ENCODE measurements around the gene C1orf122.

DNA sequence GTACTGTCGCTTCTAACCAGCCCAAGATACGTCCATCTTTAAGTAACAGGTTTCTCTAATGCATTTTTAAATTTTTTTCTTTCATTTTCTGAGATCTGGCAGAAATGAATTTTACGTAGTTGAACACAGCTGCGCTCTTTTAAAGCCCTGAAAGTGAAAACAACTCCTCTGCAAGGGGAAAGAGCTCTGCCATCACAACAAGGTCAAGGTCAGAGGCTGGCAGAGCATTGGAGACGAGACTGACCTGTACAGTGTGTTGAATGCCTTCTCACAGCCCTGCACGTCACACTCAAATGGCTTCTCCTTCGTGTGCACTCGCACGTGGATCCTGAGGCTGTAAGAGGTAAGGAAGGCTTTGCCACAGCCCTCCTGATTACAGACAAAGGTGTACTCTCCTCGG is 32.1 kb downstream of the C1orf122 start:
- no peak for TF ChIP-seq FOXP1 (CRISPR knock-in tag; IDR thresholded peaks at IDR 0.05; ENCODE audit: borderline replicate concordance)
- no peak for TF ChIP-seq CTCF (IDR thresholded peaks at IDR 0.05)

Measured in WTC11 (cell line).